Liver (tissue), 9 donors: Measurements from ENCODE around the gene MAL. TPM values are rescaled to one million over a fixed set of nuclear protein-coding genes. Genes with fewer than 3 reads are reported as not detected.

ENCODE experiments used
- DNase-seq: peaks from one replicate; pipeline ENCODE4 v3.0.0-alpha.2; 2017; ENCODE audit warnings: low spot score
- H3K27ac ChIP-seq, 2 donors: one replicate each; pipeline ENCODE4 v1.7.0; 2013; ENCODE audit warnings: inconsistent platforms in 2 of 2, low read length in 2 of 2, control low read depth in 1 of 2, low read depth in 1 of 2, mild to moderate bottlenecking in 1 of 2
- H3K27me3 ChIP-seq, 4 donors: one replicate each; pipeline versions ENCODE4 v1.6.1 to v1.7.0; 2013; ENCODE audit warnings: low read length in 3 of 4, inconsistent platforms in 1 of 4, mild to moderate bottlenecking in 1 of 4, moderate library complexity in 1 of 4; ENCODE audit not compliant: control insufficient read depth in 4 of 4, insufficient read depth in 4 of 4
- H3K36me3 ChIP-seq, 4 donors: one replicate each; pipeline versions ENCODE4 v1.6.1 to v1.7.0; 2013; ENCODE audit warnings: low read length in 3 of 4, mild to moderate bottlenecking in 3 of 4, low read depth in 1 of 4, moderate library complexity in 1 of 4; ENCODE audit not compliant: control insufficient read depth in 4 of 4, insufficient read depth in 3 of 4
- H3K4me1 ChIP-seq, 4 donors: one replicate each; pipeline versions ENCODE4 v1.6.1 to v1.7.0; 2013; ENCODE audit warnings: low read length in 3 of 4, mild to moderate bottlenecking in 3 of 4, moderate library complexity in 1 of 4; ENCODE audit not compliant: control insufficient read depth in 4 of 4, insufficient read depth in 4 of 4
- H3K4me3 ChIP-seq, 3 donors: one replicate each; pipeline versions ENCODE4 v1.6.1 to v1.7.0; 2013; ENCODE audit warnings: low read length in 3 of 3, control low read depth in 1 of 3, low read depth in 1 of 3, mild to moderate bottlenecking in 1 of 3
- H3K9ac ChIP-seq, 2 donors: one replicate each; pipeline ENCODE4 v1.7.0; 2013; ENCODE audit warnings: low read length in 2 of 2, mild to moderate bottlenecking in 2 of 2, moderate library complexity in 2 of 2, control low read depth in 1 of 2, low read depth in 1 of 2
- H3K9me3 ChIP-seq, 4 donors: one replicate each; pipeline versions ENCODE4 v1.6.1 to v1.7.0; 2013; ENCODE audit warnings: low read length in 3 of 4; ENCODE audit not compliant: control insufficient read depth in 4 of 4
- EGR1 ChIP-seq, 2 donors: IDR thresholded peaks; 2 replicates each; pipeline ENCODE4 v1.6.1; 2016 to 2018; ENCODE audit warnings: antibody characterized with exemption in 2 of 2, low read depth in 2 of 2
- FOXA2 ChIP-seq: IDR thresholded peaks from 2 replicates; pipeline ENCODE4 v1.6.1; 2016; ENCODE audit warnings: antibody characterized with exemption
- GABPA ChIP-seq, 2 donors: IDR thresholded peaks in 1 of 2; conservative IDR thresholded peaks in 1 of 2; 2 replicates each; pipeline ENCODE4 v1.6.1; 2016; ENCODE audit warnings: antibody characterized with exemption in 2 of 2, mild to moderate bottlenecking in 1 of 2, moderate library complexity in 1 of 2
- HNF4A ChIP-seq, 2 donors: conservative IDR thresholded peaks; 2 replicates each; pipeline ENCODE4 v1.6.1; 2016; ENCODE audit warnings: antibody characterized with exemption in 2 of 2, mild to moderate bottlenecking in 2 of 2
- HNF4G ChIP-seq: IDR thresholded peaks from 2 replicates; pipeline ENCODE4 v1.6.1; 2016; ENCODE audit warnings: antibody characterized with exemption
- JUND ChIP-seq, 2 donors: IDR thresholded peaks; 2 replicates each; pipeline ENCODE4 v1.6.1; 2016; ENCODE audit warnings: antibody characterized with exemption in 2 of 2
- NR2F2 ChIP-seq: IDR thresholded peaks from 2 replicates; pipeline ENCODE4 v1.6.1; 2016; ENCODE audit warnings: antibody characterized with exemption
- RAD21 ChIP-seq, 2 donors: IDR thresholded peaks; 2 replicates each; pipeline ENCODE4 v1.6.1; 2016; ENCODE audit warnings: antibody characterized with exemption in 2 of 2, mild to moderate bottlenecking in 2 of 2
- RXRA ChIP-seq, 2 donors: IDR thresholded peaks; 2 replicates each; pipeline ENCODE4 v1.6.1; 2017 to 2018; ENCODE audit warnings: antibody characterized with exemption in 2 of 2, mild to moderate bottlenecking in 1 of 2
- SP1 ChIP-seq: IDR thresholded peaks from 2 replicates; pipeline ENCODE4 v1.6.1; 2018; ENCODE audit warnings: antibody characterized with exemption, mild to moderate bottlenecking
- YY1 ChIP-seq: IDR thresholded peaks from 2 replicates; pipeline ENCODE4 v1.6.1; 2016; ENCODE audit warnings: antibody characterized with exemption, mild to moderate bottlenecking
- ZBTB33 ChIP-seq: IDR thresholded peaks from 2 replicates; pipeline ENCODE4 v1.6.1; 2016; ENCODE audit warnings: antibody characterized with exemption
- WGBS: extraction: QIAGEN DNeasy Blood & Tissue Kit; methylation state at CpG from one replicate; pipeline ENCODE4 v1.1.7; 2013; 5-methylcytosine and 5-hydroxymethylcytosine counted together
- polyA plus RNA-seq, 2 donors: library from polyadenylated mRNA; stranded (reverse) in 1 of 2; unstranded in 1 of 2; fragments of 200-250 nt in 1 of 2; fragments of >200 nt in 1 of 2; fragmentation: Nextera tagmentation in 1 of 2; extraction: Ambion mirVana in 1 of 2; gene quantifications; one replicate each; pipeline versions ENCODE4 v1.2.1 to v1.2.3, GENCODE V29; 2013 to 2015
- total RNA-seq, 2 donors: library from RNA; depleted of rRNA; stranded (reverse); fragments of >200 nt; gene quantifications; one replicate each; pipeline ENCODE4 v1.2.3, GENCODE V29; 2014
- TF ChIP-seq, protein P1 (sequence below): IDR thresholded peaks from 2 replicates; pipeline ENCODE4 v1.6.1; 2016; ENCODE audit warnings: antibody characterized with exemption
- TF ChIP-seq, protein P2 (sequence below): IDR thresholded peaks from 2 replicates; pipeline ENCODE4 v1.6.1; 2016; ENCODE audit warnings: antibody characterized with exemption, mild to moderate bottlenecking
- donor health status: healthy.
- donor health status: healthy.
- donor health status: healthy.
- donor health status: healthy.
- donor health status: healthy.

The MAL gene
- total and polyA plus RNA-seq, 4 donors = 0.51 TPM; not detected in 3

- Histone ChIP-seq H3K9ac (no peak overlapping the region), H3K27me3 (peaks cover 0 to 4% (median 0%) of the 10 kb centered on the region in 4 donors), H3K9me3 (no peaks in the 10 kb centered on the region), H3K4me3 (no peak overlapping the region), H3K27ac (no peak overlapping the region), H3K4me1 (no peaks in the 10 kb centered on the region), H3K36me3 (no peaks in the 10 kb centered on the region)
- DNase-seq = no peak
- WGBS = 74% methylated on average over 3 of the region's 3 CpGs
- TF ChIP-seq GABPA (IDR thresholded peaks at IDR 0.05 in 1 of 2, conservative IDR thresholded peaks at IDR 0.05 in 1 of 2) (no peak), EGR1 (IDR thresholded peaks at IDR 0.05; ENCODE audit: low read depth in 2 of 2) (no peak), HNF4A (conservative IDR thresholded peaks at IDR 0.05) (no peak), FOXA2 (no peak), SP1 (no peak), JUND (IDR thresholded peaks at IDR 0.05) (no peak), YY1 (no peak), RXRA (IDR thresholded peaks at IDR 0.05) (no peak), HNF4G (no peak)
- TF ChIP-seq, protein P1, sequence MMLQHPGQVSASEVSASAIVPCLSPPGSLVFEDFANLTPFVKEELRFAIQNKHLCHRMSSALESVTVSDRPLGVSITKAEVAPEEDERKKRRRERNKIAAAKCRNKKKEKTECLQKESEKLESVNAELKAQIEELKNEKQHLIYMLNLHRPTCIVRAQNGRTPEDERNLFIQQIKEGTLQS = no peak
Measured at GRCh38 chr2:94978917-94979316, 46.6 kb upstream of the MAL start.

DNA sequence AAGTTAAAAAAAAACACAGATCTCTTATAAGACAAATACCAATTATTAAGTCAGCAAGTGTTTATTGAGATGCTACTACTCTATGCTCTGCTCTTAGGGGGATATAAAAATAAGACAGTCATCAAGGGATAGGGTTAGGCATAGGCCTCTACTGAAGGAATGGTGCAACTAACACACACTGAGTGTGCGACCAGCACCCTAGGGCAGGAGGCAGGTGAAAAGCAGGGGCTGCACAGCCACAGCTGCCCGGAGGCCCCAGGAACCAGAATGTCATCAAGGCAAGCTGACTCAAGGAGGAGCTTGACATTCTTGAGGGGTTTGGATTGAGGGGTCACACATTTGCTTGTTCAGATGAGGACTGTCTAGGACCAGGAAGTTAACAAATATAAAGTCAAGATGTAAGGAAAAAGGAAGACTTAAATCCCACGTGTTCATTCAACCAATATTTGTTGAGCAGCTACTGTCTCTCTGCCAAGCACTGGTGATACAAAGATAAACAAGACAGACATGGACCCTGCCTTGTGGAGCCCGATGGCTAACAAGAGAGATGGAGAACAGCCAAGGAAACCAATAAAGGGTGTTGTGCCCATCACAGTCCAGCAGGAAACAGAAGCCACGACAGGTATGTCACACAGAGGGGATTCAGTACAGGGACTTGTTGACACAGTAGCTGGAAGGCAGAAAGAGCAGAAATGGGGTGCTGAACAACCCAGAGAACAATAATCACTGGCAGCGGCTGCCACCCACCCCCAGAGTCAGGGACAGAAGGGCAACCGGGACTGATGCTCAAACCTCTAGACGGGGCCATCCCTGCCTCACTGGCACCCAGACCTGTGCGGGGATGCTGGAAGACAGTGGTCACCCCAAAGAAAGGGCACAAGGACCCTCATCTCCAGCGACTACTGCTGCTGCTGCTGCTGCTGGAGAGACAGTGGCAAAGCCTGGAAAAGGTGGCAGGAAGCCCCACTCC lies 45.8 kb upstream of the MAL start:
- no peak overlapping the region for H3K9ac ChIP-seq
- no peaks in the 10 kb centered on the region for H3K9me3 ChIP-seq
- H3K4me1 ChIP-seq = no peaks in the 10 kb centered on the region
- H3K36me3 ChIP-seq = no peaks in the 10 kb centered on the region
- TF ChIP-seq, protein P2, sequence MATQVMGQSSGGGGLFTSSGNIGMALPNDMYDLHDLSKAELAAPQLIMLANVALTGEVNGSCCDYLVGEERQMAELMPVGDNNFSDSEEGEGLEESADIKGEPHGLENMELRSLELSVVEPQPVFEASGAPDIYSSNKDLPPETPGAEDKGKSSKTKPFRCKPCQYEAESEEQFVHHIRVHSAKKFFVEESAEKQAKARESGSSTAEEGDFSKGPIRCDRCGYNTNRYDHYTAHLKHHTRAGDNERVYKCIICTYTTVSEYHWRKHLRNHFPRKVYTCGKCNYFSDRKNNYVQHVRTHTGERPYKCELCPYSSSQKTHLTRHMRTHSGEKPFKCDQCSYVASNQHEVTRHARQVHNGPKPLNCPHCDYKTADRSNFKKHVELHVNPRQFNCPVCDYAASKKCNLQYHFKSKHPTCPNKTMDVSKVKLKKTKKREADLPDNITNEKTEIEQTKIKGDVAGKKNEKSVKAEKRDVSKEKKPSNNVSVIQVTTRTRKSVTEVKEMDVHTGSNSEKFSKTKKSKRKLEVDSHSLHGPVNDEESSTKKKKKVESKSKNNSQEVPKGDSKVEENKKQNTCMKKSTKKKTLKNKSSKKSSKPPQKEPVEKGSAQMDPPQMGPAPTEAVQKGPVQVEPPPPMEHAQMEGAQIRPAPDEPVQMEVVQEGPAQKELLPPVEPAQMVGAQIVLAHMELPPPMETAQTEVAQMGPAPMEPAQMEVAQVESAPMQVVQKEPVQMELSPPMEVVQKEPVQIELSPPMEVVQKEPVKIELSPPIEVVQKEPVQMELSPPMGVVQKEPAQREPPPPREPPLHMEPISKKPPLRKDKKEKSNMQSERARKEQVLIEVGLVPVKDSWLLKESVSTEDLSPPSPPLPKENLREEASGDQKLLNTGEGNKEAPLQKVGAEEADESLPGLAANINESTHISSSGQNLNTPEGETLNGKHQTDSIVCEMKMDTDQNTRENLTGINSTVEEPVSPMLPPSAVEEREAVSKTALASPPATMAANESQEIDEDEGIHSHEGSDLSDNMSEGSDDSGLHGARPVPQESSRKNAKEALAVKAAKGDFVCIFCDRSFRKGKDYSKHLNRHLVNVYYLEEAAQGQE = no peak
- TF ChIP-seq HNF4A (conservative IDR thresholded peaks at IDR 0.05) (no peak), NR2F2 (no peak), RAD21 (IDR thresholded peaks at IDR 0.05) (no peak)
- no peak for DNase-seq
- no peak overlapping the region for H3K4me3 ChIP-seq
- peaks cover 0 to 4% (median 1%) of the 10 kb centered on the region in 4 donors for H3K27me3 ChIP-seq
- WGBS = 70% methylated on average over 10 of the region's 10 CpGs
- no peak overlapping the region for H3K27ac ChIP-seq

DNA sequence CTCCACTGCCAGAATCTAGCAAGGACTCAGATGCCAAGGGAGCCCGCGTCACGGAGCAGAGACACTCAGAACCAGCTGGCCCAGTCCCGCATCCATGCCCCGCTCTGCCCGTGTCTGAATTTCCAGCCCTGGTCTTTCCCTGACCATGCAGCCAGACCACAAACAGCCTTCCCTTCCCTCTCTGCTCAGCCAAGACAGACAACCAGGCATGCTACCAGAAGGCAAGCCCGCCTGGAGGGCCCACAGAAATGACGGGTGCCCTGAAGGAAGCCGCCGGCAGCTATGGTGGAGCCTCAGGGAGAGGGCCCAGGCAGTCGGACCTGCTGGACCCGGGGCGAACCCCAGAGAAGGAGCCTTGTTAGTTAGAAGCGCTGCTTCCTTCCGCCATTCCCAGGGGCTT lies 45.1 kb upstream of the MAL start:
- Histone ChIP-seq H3K4me1 (no peaks in the 10 kb centered on the region), H3K36me3 (no peaks in the 10 kb centered on the region), H3K27me3 (peaks cover 0 to 4% (median 1%) of the 10 kb centered on the region in 4 donors), H3K27ac (no peak overlapping the region), H3K9me3 (no peaks in the 10 kb centered on the region), H3K9ac (no peak overlapping the region), H3K4me3 (no peak overlapping the region)
- 89% methylated on average over 15 of the region's 15 CpGs for WGBS
- DNase-seq = no peak
- TF ChIP-seq SP1 = no peak
- TF ChIP-seq JUND (IDR thresholded peaks at IDR 0.05) = no peak
- TF ChIP-seq HNF4G = no peak
- no peak for TF ChIP-seq ZBTB33
- no peak for TF ChIP-seq RXRA (IDR thresholded peaks at IDR 0.05)
- TF ChIP-seq FOXA2 = no peak
- TF ChIP-seq HNF4A (conservative IDR thresholded peaks at IDR 0.05) = no peak
- TF ChIP-seq, protein P1 = no peak
- no peak for TF ChIP-seq EGR1 (IDR thresholded peaks at IDR 0.05; ENCODE audit: low read depth in 2 of 2)
